Endothelial cell of umbilical vein (primary cell): Measurements from ENCODE around the gene MINAR1.

Source experiments
- EZH2 ChIP-seq: IDR thresholded peaks from 2 replicates; pipeline ENCODE4 v1.6.1; 2012; ENCODE audit warnings: borderline replicate concordance, low read depth, mild to moderate bottlenecking, moderate library complexity, low read length, inconsistent platforms; ENCODE audit not compliant: severe bottlenecking
- POLR2A ChIP-seq: IDR thresholded peaks from 2 replicates; pipeline ENCODE4 v1.6.1; 2012; ENCODE audit warnings: low read depth, mild to moderate bottlenecking, control low read depth, low read length
- POLR2AphosphoS5 ChIP-seq: IDR thresholded peaks from 2 replicates; pipeline ENCODE4 v1.6.1; 2012; ENCODE audit warnings: low read depth, mild to moderate bottlenecking, control low read depth, low read length, moderate library complexity; ENCODE audit not compliant: insufficient read depth
- TF ChIP-seq, protein P1 (sequence below), 2 donors: IDR thresholded peaks; 1 replicate in 1 of 2; 2 replicates in 1 of 2; pipeline ENCODE4 v1.5.1; 2011; ENCODE audit warnings: low read length in 2 of 2, mild to moderate bottlenecking in 2 of 2, moderate library complexity in 2 of 2, control low read depth in 1 of 2, inconsistent platforms in 1 of 2, low read depth in 1 of 2; ENCODE audit not compliant: insufficient read depth in 1 of 2; ENCODE audit errors: extremely low read depth in 1 of 2

DNA sequence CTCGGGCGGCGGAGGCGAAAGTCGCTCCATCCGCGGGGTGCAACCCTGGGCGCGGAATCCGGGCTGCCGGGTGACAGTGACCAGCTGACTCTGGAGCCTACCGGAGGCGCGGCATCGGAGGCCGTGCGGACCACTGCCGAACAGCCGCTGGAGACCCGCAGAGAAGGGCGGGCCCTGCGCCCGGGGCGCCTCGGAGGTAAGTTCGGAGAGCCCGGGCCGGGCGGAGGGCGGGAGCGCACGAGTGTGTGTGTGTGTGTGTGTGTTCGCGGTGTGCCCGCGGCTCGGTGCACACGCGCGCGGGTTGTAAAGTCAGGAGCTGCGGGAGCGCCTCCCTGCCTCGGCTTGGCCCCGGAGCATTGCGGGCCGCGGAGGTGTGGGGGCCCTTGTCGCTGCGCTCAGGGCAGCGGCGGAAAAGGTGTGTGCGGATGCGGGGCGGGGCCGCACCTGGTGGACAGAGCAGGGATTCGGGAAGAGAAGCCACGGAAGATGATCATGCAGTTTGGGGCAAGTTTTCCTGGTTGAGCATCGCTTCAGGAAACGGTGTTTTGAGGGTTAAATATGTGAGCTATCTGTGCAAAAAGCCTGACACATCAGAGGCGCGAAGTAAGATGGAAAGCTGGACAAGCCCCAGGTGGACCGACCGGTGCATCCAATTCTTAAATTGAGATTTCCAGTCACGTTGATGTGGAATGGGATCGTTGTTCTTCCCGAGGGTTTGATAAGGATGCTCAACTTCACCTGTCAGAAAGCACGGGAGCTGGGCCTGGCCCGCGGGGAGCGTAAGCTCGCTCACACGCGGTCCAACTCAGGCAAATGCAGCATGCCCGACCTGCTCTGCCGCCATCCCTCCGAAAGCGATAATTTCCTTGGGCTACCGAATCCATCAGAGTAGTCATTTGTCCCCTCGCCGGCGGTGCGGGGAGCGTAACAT lies 474 bp downstream of the MINAR1 start:
- TF ChIP-seq EZH2 (peak; percentile 95), POLR2AphosphoS5 (no peak), POLR2A (no peak)
- TF ChIP-seq, protein P1, sequence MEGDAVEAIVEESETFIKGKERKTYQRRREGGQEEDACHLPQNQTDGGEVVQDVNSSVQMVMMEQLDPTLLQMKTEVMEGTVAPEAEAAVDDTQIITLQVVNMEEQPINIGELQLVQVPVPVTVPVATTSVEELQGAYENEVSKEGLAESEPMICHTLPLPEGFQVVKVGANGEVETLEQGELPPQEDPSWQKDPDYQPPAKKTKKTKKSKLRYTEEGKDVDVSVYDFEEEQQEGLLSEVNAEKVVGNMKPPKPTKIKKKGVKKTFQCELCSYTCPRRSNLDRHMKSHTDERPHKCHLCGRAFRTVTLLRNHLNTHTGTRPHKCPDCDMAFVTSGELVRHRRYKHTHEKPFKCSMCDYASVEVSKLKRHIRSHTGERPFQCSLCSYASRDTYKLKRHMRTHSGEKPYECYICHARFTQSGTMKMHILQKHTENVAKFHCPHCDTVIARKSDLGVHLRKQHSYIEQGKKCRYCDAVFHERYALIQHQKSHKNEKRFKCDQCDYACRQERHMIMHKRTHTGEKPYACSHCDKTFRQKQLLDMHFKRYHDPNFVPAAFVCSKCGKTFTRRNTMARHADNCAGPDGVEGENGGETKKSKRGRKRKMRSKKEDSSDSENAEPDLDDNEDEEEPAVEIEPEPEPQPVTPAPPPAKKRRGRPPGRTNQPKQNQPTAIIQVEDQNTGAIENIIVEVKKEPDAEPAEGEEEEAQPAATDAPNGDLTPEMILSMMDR (IDR thresholded peaks at IDR 0.05; ENCODE audit: extremely low read depth in 1 of 2, insufficient read depth in 1 of 2, low read depth in 1 of 2, low read length in 2 of 2) = no peak
